ENCODE measurements around the gene GALNT11.

DNA sequence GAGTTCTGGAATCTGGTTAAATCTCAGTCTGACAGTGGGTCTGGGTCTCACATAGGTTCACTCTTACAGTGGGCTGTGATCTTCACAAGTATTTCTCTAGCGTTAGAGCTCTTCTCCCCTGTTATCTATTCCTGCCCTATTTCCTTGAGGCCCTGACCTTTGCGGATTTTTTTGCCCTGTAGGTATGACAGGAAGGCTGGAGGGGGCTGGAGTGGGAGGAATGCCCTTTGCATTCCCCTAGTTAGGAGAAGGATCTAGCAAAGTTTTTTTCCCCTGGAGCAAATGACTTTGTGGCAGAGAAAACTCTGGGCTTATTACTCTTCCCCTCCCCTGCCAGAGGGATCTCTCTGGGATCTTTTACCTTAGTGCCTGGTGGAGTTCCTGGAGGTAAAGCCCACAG, 49.2 kb downstream of the GALNT11 start:
- TF ChIP-seq, protein P1, sequence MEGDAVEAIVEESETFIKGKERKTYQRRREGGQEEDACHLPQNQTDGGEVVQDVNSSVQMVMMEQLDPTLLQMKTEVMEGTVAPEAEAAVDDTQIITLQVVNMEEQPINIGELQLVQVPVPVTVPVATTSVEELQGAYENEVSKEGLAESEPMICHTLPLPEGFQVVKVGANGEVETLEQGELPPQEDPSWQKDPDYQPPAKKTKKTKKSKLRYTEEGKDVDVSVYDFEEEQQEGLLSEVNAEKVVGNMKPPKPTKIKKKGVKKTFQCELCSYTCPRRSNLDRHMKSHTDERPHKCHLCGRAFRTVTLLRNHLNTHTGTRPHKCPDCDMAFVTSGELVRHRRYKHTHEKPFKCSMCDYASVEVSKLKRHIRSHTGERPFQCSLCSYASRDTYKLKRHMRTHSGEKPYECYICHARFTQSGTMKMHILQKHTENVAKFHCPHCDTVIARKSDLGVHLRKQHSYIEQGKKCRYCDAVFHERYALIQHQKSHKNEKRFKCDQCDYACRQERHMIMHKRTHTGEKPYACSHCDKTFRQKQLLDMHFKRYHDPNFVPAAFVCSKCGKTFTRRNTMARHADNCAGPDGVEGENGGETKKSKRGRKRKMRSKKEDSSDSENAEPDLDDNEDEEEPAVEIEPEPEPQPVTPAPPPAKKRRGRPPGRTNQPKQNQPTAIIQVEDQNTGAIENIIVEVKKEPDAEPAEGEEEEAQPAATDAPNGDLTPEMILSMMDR (IDR thresholded peaks at IDR 0.05), result no peak
- TF ChIP-seq POLR2A (IDR thresholded peaks at IDR 0.05), result no peak

Data from Peyer's patch (tissue), 4 donors.